HFFc6 (cell line): ENCODE data around the gene RIC8A. TPM values are rescaled to one million over a fixed set of nuclear protein-coding genes. Genes with fewer than 3 reads are reported as not detected.

Source experiments
- DNase-seq: peaks from one replicate; pipeline ENCODE4 v3.0.0-alpha.2; 2018
- H3K27ac Mint-ChIP-seq: 2 replicates; pipeline ENCODE4 v1.8.0; 2020; ENCODE audit warnings: mild to moderate bottlenecking, mixed read lengths
- H3K27me3 Mint-ChIP-seq: 2 replicates; pipeline ENCODE4 v1.8.0; 2021; ENCODE audit warnings: mild to moderate bottlenecking, moderate library complexity, mixed read lengths; ENCODE audit not compliant: insufficient read depth
- H3K36me3 Mint-ChIP-seq: 2 replicates; pipeline ENCODE4 v1.8.0; 2021; ENCODE audit warnings: low read depth, mixed read lengths
- H3K4me1 Mint-ChIP-seq: 2 replicates; pipeline ENCODE4 v1.8.0; 2020; ENCODE audit warnings: low read depth, mixed read lengths
- H3K4me3 Mint-ChIP-seq: 2 replicates; pipeline ENCODE4 v1.8.0; 2020; ENCODE audit warnings: mild to moderate bottlenecking, moderate library complexity, mixed read lengths
- H3K9me3 Mint-ChIP-seq: 2 replicates; pipeline ENCODE4 v1.8.0; 2020; ENCODE audit warnings: mild to moderate bottlenecking, mixed read lengths
- total RNA-seq, 6 experiments: library from RNA; stranded (reverse); fragmentation: NEBNext Ultra II Directional; extraction: Animal tissue kit (Norgen Biotek cat#: 25700); gene quantifications; 2 replicates in 1 of 6; 3 replicates in 5 of 6; pipeline ENCODE4 v1.2.3, GENCODE V29; 2021
- TF ChIP-seq, protein P1 (sequence below): fragments of 200-600 bp; sonication (generic); IDR thresholded peaks from 2 replicates; pipeline ENCODE4 v1.5.0; 2021; ENCODE audit warnings: antibody characterized with exemption, mild to moderate bottlenecking

The RIC8A gene
- total RNA-seq, 6 experiments from 2014 or later: 163 to 194 (median 164) TPM

DNA sequence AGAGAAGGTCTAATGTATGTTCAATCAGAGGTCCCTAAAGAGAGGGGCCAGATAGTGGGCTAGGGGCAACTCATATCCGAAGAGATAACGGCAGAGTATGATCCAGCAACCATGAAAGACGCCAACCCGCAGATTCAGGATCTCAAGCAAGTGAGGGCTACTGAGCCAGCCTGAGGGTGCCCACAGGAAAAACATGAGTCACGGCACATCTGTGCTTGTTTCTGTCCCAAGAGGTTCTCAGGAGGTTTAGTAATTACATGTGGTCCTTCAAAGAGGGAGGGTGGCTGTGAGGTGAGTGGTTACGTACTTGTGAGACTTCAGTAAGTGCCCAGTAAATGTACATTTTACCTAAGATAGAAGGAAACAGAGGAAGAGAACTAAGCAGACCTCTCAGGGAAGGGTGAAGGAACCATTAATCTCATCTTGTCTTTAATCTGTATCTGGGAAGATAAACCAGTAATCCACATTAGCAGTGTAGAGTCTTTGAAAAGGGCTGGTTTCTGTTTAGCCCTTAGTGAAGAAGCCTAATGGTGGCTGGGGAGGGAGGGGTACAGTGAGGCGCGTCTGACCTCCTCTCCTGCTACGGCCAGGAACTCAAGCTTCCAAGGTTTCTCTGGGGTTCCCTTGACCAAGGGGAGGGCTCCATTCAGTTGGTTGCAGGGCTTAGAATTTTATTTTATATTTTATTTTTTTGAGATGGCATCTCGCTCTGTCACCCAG, 18.4 kb downstream of the RIC8A start:
- H3K4me1 Mint-ChIP-seq: peaks cover 9% of the 10 kb centered on the region
- H3K36me3 Mint-ChIP-seq: peaks cover 4% of the 10 kb centered on the region; the same call in 1 of the 2 replicates
- TF ChIP-seq, protein P1, sequence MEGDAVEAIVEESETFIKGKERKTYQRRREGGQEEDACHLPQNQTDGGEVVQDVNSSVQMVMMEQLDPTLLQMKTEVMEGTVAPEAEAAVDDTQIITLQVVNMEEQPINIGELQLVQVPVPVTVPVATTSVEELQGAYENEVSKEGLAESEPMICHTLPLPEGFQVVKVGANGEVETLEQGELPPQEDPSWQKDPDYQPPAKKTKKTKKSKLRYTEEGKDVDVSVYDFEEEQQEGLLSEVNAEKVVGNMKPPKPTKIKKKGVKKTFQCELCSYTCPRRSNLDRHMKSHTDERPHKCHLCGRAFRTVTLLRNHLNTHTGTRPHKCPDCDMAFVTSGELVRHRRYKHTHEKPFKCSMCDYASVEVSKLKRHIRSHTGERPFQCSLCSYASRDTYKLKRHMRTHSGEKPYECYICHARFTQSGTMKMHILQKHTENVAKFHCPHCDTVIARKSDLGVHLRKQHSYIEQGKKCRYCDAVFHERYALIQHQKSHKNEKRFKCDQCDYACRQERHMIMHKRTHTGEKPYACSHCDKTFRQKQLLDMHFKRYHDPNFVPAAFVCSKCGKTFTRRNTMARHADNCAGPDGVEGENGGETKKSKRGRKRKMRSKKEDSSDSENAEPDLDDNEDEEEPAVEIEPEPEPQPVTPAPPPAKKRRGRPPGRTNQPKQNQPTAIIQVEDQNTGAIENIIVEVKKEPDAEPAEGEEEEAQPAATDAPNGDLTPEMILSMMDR: no peak
- H3K27me3 Mint-ChIP-seq: peaks cover 3% of the 10 kb centered on the region; the same call in 1 of the 2 replicates
- no peak overlapping the region for H3K4me3 Mint-ChIP-seq
- H3K9me3 Mint-ChIP-seq: no peaks in the 10 kb centered on the region
- no peak for DNase-seq
- H3K27ac Mint-ChIP-seq: no peak overlapping the region

DNA sequence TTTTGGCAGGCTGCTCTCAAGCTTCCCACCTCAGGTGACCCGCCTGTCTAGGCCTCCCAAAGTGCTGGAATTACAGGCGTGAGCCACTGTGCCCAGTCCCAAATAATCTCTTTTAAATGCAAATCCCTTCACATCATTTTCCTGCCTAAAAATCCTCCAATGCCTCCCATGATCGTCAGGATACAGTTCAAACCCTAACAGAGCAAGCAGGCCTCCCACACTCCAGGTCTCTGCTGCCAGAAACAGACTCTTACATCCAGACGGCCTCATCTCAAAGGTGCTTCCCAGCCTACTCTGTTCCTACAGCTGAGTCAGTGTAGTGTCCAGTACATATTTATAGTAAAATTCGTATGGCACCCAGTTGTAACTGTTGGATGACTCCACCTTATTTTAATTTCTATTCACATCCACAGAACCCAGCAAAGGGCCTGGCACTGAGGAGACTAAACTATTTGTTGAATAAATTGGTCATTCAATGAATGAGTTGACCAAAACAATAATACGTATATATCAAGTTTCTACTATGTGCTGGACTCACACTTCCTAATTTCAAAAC, 20.4 kb downstream of the RIC8A start:
- H3K4me3 Mint-ChIP-seq: no peak overlapping the region
- H3K4me1 Mint-ChIP-seq: peaks cover 9% of the 10 kb centered on the region
- TF ChIP-seq, protein P1: no peak
- H3K27ac Mint-ChIP-seq: no peak overlapping the region
- no peaks in the 10 kb centered on the region for H3K9me3 Mint-ChIP-seq
- DNase-seq: no peak
- peaks cover 3% of the 10 kb centered on the region for H3K27me3 Mint-ChIP-seq
- peaks cover 4% of the 10 kb centered on the region; the same call in 1 of the 2 replicates for H3K36me3 Mint-ChIP-seq

DNA sequence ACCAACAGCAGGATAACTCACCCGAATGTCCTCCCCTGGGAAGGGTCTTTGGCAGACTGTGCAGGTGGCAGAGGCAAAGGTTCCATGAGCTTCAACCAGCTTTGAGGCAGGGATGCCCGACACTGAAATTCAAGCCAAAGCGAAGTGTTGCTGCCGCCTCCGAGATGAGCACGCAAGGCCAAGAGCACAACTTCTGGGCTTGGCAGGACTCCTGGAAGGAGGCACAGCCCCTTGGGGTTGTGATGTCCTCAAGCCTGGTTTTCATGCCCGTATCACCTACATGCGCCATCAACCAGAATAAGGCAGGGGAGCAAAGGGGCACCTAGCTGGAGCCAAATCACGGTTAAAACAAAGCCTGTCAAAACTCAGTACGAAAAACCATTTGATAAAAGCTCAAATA, 22.9 kb downstream of the RIC8A start:
- Mint-ChIP-seq H3K36me3 (peaks cover 4% of the 10 kb centered on the region; the same call in 1 of the 2 replicates), H3K27ac (no peak overlapping the region), H3K27me3 (peaks cover 3% of the 10 kb centered on the region), H3K4me3 (no peak overlapping the region), H3K4me1 (peaks cover 13% of the 10 kb centered on the region), H3K9me3 (no peaks in the 10 kb centered on the region)
- TF ChIP-seq, protein P1: no peak
- no peak for DNase-seq

DNA sequence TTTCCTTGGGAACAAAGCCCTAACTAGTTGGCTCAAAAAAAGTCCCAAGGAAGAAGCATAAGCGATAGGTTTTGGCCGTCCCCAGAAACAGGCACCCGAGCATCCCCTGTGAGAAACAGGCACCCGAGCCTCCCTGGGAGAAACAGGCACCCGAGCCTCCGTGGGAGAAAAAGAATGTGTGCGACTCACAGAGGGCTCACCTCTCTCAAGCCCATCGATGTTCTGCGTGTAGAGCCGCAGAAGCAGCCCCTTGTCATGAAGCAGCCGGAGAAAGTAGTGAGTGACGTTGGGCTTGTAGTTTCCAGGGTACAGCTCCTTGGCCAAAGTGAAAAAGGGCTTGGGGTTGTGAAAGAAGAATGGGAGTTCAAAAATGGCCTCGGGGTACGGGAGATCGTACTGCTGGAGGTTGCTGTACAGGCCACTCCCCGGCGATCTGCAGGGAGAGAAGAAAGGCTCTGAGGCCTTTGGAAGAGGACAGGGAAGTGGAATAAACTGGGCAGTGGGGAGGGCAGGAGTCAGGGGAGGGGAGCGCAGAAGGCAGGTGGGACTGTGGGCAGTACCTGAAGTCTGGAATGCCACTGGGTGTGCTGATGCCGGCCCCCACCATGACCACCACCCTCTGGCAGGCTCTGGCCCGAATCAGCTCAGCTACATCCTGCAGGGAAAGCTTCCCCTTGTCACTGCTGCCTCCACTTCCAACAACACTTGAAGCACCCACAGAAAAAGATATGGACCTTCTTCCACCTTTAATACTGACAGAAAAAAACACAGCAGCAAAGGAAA, 25.5 kb downstream of the RIC8A start:
- Mint-ChIP-seq H3K36me3 (peaks cover 4% of the 10 kb centered on the region; the same call in 1 of the 2 replicates), H3K4me1 (peaks cover 12% of the 10 kb centered on the region), H3K9me3 (no peaks in the 10 kb centered on the region), H3K27me3 (no peaks in the 10 kb centered on the region; the same call in 1 of the 2 replicates), H3K27ac (no peak overlapping the region), H3K4me3 (no peak overlapping the region)
- TF ChIP-seq, protein P1: no peak
- DNase-seq: no peak

DNA sequence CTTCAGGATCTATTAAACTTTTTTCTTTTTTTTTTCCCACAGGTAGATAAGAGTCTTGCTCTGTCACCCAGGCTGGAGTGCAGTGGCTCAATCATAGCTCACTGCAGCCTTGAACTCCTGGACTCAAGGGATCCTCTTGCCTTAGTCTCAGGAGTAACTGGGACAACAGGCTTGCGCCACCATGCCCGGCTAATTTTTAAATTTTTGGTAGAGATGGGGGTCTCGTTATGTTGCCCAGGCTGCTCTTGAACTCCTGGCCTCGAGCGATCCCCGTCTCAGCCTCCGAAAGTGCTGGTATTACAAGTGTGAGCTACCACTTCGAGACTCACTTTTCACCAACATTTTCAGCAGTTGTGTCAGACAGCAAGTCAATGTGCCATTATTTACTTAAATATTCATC, 27.7 kb downstream of the RIC8A start:
- no peaks in the 10 kb centered on the region; the same call in 1 of the 2 replicates for H3K27me3 Mint-ChIP-seq
- DNase-seq: no peak
- H3K4me3 Mint-ChIP-seq: peak overlapping the region; percentile 92
- TF ChIP-seq, protein P1: no peak
- H3K27ac Mint-ChIP-seq: peak overlapping the region; percentile 85; the same call in 1 of the 2 replicates
- peaks cover 3% of the 10 kb centered on the region; the same call in 1 of the 2 replicates for H3K36me3 Mint-ChIP-seq
- no peaks in the 10 kb centered on the region for H3K9me3 Mint-ChIP-seq
- H3K4me1 Mint-ChIP-seq: peaks cover 32% of the 10 kb centered on the region
